Measurements from ENCODE around the gene HYDIN.

DNA sequence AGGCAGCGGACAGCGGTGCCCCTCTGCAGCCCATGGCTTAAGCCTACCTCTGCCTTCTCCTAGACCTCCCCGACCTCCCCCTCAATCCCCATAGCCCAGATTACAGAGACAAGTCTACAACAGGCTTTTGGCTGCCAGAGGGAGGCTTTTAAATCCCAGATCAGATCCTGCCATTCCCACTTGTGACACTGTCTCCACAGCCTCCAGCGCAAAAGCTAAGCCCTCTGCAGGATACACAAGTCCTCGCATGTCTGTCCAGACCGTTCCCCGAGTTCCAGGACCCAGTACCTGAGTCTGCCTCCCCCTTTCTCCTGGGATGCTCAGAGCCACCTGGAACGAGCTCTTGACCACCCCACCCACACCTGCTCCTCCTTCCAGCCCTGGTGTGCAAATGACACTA lies 460.8 kb downstream of the HYDIN start:
- TF ChIP-seq, protein P1, sequence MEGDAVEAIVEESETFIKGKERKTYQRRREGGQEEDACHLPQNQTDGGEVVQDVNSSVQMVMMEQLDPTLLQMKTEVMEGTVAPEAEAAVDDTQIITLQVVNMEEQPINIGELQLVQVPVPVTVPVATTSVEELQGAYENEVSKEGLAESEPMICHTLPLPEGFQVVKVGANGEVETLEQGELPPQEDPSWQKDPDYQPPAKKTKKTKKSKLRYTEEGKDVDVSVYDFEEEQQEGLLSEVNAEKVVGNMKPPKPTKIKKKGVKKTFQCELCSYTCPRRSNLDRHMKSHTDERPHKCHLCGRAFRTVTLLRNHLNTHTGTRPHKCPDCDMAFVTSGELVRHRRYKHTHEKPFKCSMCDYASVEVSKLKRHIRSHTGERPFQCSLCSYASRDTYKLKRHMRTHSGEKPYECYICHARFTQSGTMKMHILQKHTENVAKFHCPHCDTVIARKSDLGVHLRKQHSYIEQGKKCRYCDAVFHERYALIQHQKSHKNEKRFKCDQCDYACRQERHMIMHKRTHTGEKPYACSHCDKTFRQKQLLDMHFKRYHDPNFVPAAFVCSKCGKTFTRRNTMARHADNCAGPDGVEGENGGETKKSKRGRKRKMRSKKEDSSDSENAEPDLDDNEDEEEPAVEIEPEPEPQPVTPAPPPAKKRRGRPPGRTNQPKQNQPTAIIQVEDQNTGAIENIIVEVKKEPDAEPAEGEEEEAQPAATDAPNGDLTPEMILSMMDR (IDR thresholded peaks at IDR 0.05; ENCODE audit: poor library complexity): no peak
- TF ChIP-seq EZH2 (IDR thresholded peaks at IDR 0.05; ENCODE audit: borderline replicate concordance): no peak
- no peak for TF ChIP-seq EZH2phosphoT487 (IDR thresholded peaks at IDR 0.05; ENCODE audit: low read depth, severe bottlenecking, unreplicated experiment)
